Inflammatory macrophage treated with lipopolysaccharide for 1 hour (primary cell): ENCODE results near the gene ADAT2.

Experiments used
- DNase-seq, 2 donors: peaks; one replicate each; pipeline ENCODE4 v3.0.0-alpha.2; 2020 to 2022

The ADAT2 gene

DNA sequence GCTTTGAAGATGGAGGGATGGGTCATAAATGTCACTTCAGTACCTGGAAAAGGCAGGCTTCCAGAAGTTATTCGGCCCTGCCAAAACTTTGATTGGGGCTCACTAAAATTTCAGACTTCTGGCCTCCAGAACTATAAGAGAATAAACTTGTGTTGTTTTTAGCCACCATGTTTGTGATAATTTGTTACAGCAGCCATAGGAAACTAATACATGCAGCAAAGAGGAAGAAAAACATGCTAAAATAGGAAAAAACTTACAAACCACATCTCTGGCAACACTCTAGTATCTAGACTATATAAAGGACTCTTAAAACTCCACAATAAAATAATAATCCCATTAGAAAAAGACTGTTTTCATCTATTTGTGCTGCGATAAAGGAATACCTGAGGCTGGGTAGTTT, 9.5 kb downstream of the ADAT2 start:
- DNase-seq, result no peak

DNA sequence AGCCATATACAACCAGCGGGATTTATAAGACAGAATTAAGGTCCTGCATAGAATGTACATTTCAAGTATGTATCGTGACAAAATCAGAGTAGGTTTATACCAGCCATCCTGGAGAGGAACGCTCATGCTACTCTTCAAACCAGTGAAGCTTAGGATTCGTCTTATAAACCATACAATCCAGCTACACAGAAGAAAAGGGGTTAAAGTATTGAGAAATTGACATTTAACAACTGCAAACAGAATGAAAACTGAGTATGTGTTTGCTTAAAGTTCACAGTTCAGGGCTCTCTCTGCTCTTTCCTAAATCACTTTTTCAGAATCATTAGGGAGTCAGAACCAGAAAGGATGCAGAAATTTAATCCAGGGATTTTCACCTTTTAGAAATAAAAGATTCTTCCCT, 17.9 kb downstream of the ADAT2 start:
- no peak for DNase-seq

DNA sequence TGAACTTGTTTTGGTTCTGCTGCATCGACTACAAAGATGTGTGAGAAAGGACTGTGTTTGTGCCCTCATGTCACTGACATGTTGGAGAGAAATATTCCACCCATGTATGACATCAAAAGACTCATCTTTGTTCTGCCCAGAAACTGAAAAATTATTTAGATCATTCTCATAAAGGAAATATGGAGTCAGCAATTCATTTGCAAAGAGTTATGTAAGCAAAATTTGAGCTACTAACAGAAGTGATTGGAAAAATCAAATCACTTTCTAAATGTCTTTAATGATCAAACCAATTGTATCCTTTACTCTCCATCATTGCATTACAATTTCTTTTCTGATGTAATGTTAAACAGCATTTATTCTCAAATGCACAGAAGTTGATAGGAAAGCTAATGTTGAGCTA, 19.3 kb downstream of the ADAT2 start:
- DNase-seq, result no peak

DNA sequence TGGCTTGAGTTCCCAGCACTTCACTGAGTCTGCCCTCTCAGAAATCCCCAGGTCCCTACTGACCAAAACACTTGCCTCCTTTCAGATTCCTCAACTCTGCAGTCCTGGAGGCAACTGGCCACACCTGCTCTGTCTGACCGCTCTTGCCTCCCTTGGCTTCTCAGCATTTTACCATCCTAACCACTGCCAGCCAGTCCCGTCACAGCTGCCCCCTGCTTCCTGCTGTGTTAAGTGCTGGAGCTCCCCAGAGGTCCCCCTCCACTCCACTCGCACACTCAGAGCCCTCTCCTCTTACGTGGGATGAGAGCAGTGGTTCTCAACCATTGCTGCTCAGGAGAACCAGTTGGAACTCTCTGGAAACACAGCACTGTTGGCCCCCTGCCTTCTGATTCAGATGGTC, 20.5 kb downstream of the ADAT2 start:
- DNase-seq, result no peak

DNA sequence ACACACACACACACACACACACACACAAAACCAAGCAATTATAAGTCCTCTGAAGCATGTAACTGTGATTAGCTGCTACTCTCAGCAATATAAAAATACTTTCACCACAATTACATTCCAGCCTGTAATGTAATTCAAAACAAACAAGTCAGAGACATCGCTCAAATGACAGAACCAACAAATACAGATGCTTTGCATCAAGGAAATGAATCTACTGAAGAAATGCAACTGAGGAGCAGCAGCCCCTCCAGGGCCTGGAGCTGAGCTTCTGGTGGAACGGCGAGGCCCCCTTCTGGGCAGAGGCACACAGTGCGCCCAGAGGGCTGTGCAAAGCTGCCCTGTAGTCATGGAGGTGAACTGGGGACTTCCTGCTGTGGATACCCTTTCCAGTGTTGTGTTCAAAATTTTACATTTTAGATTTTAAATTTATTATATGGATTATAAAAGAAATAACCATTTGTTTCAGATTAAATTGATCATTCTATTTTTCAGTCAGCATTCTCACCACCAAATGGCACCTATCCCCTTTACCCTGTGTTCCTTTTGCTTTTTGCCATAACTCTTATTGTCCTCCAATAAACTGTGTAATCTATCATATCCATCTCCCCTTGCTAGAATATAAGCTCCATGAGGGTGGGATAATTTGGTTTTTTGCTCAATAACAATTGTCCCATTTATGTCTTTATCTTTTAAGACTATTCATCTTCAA, 23.2 kb downstream of the ADAT2 start:
- DNase-seq, result peak; percentile 43 to 69

DNA sequence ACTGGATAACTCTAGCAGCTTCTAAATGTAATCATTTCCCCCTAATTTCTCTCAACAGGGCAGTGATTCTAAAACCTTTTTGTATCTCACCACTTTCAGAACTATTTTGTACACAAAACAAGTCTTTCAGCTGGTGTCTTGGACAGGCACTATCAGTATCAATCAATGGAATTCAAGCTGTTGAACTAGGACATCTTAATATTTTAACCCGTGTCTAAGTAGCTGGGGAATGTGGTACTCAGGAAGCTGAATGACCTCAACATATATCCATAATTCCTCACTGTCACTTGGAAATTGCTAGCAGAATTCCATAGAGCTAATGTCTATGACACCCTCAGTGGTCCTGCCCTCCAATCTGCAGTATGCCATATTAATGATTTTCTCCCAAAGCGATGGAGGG, 24.5 kb downstream of the ADAT2 start:
- no peak for DNase-seq

DNA sequence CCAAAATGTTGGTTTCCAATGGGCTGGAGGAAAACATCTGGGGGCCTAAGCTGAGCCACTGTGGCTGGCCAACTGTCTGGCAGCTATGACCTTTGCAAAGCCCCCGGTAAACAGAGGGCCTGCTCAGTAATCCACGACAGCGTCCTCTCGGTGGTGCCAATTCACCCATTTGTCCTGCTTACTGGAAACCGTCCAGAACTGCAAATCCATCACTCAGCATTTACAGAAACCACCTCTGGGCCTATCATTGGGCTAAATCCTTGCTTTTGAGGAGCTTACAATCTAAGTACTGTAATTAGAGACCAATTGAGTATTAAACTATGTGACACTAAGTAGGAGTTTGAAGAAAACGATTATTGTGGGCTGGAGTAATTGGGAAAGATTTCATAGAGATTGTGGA, 31.0 kb downstream of the ADAT2 start:
- no peak for DNase-seq

DNA sequence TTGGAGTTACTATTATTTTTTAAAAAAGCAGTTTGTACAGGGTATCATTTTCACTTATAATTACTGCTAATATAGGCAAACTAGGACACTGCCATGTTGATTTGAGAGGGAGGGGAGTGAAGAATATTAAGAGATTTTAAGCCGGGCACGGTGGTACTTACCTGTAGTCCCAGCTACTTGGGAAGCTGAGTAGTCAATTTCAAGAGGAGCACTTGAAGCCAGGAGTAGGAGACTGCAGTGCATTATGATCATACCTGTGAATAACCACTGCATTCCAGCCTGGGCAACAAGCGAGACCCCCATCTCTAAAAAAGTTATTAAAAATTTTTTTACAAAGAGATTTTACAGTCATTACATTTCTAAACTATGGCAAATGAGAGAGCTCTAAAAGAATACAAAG, 35.7 kb downstream of the ADAT2 start:
- DNase-seq, result no peak

DNA sequence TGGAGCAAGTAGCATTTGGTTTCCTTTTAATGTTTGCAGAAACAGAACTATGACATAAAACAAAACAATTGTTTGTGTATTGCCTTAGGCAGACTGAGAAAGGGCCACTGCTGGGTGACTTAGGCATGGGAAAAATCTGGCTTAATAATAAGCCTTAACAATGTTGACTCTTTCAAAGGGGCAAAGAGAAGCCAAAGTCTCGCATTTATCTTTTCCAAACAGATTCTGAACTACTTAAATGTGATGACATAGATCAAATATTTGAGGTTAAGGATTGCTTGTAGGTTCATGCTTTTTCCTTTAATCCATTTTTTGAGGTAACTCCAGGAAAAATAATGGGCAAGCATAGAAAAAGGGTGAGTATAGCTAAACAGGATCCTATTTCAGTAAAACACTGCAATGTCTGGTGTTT, 39.6 kb downstream of the ADAT2 start:
- no peak for DNase-seq

DNA sequence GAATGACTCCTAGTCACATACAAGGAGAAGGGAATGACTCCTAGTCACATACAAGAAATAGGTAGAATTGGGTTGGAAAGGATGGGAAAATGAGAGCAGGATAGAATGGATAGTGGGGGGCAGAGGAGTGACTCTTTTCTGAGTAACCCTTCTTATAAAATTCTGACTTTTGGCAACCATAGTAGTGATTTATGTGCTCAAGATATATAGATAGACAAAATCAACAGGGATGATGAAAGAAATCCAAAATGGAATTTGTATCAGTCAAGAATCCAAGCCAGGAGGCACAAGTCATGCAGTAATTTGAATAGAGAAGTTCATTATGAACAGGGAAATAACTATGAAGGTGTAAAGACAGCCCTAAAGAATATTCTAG, 41.7 kb downstream of the ADAT2 start:
- no peak for DNase-seq

DNA sequence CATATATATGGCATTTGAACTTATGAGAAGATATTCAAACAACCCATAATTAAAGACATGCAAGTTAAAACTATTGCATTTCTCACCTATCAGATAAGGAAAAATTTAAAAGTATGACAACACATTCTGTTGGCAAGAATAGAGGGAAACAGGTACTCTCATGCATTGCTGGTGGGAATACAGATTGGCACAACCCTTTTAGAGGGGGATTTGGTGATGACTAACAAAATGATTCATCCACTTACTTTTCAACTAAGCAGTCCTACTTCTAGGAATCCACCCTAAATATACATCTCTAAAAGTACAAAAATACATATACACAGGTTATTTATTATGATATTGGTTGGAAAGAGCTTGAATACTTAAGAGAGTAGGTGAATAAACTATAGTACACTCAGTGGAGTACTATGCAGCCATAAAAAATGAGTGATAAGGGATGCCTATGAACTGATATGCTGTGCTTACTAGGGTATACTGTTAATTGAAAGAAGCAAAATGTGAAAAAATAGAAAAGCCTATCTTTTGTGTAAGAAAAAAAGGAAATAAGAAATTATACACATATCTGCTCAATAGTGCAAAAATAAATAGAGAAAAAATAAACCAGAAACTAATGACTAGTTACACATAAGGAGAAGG, 42.2 kb downstream of the ADAT2 start:
- no peak for DNase-seq

DNA sequence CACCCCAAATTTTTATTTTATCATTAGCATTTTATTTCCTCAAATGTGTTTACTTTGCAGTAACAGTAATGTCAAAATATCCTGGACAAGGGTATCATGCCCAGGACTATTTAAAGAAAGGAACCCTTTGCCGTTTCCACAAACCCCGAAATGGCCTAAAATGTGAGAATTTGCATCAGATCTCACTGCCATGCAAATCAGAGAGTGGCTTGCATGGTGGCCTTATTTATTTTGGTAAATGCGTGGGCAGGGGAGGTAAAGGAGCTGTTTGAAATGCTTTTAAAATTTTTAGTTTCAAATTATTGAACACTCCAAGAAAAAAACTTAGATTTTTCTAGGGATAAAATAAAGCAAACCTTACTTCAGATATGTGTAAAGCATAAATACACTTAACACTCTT, 43.8 kb downstream of the ADAT2 start:
- no peak for DNase-seq

DNA sequence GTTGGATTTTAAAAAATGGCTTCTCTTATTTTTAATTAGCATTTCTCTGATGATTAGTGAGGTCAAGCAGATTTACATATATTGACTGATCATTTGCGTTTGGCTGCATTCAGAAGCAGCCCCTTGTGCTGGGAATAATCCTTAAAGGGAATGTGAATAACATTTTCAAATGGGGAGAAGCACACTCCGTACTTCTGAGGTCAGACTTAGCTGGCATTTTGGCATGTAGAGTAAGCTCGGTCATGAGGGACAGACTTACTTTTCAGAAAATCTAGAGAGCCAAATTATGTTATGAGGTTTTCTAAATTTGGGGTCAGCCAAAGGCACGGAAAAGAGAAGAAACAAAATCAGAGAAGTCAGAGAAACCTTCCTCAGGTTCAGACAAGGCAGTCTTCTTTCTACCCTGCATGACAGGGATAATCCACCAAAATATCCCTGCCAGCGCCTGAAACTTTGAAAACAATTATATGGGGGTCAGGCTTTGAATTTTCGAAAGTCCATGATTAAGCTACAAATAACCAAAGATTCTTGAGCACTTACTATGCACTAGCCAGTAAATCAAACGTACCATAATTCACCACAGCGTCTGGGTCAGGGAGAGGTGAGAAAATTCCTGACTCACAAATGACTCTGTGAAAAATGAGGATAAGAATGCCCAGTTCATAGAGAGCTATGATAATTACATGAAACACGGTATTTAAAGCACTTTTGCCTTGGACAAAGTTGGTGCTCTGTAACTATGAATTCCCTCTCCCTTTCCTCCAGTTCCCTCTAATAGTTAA, 44.9 kb downstream of the ADAT2 start:
- DNase-seq, result no peak

DNA sequence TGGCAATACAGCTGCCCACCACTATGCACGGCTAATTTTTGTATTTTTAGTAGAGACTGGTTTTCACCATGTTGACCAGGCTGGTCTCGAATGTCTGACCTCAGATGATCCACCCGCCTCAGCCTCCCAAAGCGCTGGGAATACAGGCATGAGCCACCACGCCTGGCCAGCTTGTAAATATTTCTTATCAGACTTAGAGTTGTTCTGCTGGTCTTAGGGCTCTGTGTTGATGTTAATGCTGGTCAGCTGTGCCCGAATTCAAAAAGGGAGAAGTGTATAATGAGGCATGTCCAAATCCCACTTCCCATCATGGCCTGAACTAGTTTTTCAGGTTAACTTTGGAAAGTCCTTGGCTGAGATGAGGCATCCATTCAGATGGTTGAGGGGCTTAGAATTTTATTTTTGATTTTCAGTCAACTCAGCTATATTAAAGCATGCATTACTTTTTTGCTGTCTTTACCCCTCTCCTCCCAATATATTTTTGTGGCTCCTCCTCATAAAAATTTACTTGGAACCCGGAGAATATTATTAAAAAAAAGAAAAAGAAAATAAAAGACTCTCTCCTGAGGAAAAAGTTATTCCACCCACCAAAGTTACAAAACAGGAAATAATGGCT, 47.7 kb downstream of the ADAT2 start:
- DNase-seq, result no peak

DNA sequence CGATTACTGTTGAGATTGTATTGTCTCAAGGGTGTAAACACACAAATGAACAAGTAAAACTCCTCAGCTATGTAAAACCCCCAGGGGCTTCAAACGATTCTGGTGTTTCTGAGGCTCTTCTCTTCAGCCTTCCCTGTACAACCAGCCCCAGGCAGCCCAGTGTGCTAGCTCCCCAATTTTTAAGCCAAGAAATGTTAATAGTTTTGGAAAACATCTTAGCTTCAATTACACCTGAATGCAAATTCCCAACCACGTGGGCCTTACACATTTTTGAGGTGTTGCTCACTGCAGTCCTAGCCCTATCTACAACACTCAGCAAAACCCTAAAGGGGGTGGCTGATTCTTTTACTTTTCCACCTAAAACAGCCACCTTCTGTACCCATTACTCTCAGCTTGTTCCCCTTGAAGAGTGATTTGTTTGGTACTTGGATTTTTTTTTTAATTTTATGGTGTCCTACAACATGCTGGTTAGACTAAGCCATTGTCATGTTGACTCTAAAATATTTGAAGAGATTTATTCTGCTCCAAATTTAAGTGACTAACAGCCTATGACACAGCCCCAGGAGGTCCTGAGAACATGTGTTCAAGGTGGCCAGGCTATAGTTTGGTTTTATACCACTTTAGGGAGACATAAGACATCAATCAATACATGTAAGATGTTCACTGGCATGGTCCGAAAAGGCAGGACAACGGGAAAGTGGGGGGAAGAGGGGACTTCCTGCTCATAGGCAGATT, 48.7 kb downstream of the ADAT2 start:
- DNase-seq, result no peak

DNA sequence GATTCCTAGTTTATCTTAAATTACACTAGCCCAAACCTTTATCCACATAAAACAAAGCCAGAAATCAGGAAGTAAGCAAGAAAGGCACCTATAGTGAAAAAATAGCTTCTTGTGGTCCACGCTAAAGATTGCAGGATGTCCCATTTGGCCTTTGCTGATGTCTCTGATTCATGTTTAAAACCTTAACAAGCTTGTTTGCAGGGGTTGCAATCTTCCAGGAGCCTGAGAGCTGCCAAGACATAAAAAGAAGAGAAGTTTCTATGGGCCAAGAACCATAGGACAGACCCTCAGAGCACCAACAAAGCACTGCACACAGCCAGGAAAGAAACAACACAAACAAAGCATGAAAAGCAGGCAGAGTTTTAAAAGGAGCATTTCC, 49.4 kb downstream of the ADAT2 start:
- no peak for DNase-seq

DNA sequence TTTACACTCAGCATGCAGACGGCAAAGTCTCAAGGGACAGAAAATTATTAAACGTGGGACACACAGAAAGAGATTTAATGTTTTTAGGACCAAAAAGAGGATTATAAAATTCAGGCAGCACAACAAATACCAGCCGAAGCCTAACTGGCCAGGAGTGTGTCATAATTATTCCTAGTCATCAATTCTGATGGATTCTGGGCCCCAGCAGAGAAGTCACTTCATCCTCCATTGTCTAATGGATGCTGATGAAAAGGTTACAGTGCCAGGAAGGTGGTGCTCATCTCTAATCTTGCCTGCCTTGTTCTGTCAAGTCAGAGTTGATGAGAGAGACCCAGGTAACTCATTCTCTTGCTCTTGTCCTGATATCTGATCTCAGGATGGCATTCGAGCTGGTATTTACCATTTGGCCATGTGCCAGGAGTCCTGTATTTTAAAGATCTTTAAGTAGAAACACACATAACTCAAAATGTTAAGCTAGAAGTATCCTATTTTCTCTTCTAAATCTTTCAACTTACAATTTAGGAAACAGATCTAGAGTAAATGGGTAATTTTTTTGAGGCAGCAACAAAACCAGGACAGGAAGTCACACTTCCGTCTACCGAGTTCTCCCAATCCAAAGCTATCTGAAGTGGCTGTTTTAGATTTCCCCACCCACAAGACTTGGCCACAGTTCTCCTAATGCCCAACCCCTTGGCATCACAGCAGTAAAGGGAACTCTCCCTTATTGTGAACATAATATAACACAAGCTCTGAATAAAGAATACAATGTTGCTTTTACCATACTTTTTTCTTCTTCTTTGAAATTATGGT, 50.0 kb downstream of the ADAT2 start:
- DNase-seq, result peak; percentile 76 to 82

DNA sequence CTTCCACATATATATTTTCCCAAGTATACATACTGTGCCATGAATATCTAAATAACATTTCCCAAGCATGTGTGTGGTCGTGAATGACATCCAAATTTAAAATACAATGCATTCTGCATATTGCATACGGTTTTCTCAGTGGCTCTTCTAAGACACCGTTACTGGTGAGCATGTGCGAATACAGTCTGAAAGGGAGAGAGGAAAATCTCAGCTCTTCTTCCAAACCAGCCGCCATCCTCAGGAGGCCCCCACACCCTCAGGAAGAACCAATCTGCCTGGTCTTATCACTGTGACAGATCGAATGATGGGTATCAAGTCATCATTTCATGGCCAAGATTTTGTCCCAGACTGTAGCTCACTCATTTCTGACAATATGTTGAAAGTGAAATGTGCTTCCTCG, 50.7 kb downstream of the ADAT2 start:
- no peak for DNase-seq

DNA sequence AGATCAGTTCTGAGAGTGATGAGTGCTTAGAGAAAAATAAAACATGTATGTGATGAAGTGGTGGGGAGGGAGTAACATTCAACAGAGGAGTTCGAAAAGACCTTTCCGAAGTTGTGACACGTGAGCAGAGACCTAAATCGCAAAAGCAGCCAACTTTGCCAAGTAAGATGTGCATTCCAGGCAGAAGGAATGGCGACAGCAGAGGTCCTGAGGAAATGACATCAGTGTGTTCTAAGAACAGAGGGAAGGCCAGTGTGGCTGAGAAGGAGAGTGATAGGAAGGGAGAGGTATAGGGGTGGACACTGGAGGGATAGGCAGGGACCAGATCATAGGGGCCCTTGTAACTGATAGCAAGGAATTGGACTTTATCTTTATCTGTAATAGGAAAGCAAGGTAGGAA, 51.3 kb downstream of the ADAT2 start:
- DNase-seq, result no peak

DNA sequence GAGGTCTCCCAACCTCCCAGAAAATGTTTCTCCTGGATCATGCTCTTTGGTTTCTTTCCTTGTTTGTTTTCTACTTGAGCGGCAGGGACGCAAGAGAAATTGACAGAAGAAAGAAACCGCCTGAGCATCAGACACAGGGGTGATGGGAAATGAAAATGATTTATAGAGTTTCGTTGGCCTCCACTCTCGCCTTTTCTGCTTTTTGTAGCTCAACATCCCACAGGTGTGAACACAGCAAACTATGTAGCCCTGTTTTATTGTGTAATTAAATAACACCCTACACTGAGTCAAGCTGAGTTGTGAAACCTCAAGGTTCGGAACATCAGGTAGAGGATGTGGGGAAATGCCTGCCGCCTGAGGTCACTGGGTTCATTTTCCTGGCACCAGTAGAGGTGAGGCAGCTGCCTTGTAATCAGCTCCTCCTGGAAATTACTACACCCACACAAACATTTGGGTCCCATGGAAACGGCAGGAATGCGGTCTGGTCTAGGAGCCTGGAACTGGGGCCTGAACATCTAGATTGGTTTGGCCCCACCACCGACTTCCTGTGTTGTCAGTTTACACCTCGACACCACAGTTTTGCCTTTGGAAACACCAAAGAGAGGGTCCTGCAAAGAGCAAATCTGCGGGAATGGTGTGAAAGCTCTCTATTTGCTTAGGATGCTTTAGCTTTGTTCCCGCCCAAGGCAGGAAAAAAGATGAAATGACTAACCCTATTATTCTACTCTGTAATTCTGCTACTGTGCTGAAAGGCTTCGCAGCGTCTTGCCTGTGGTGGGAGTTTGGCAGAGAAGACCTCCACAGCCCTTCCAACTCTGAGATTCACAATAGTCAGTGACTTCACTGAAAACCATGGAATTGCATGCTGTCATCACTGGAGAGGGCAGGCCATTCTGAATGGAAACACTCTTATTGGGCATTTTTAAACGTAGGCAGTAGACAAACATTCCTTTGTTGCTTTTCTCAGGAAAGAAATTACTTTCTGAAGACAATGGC, 53.0 kb downstream of the ADAT2 start:
- DNase-seq, result no peak
